K562 (cell line): ENCODE data around the gene SNAPC3. TPM values are rescaled to one million over a fixed set of nuclear protein-coding genes. Genes with fewer than 3 reads are reported as not detected.

Experiments used
- ATAC-seq: fragments of 200-7000 bp; cut with Tn5 transposase; 3 replicates; pipeline ENCODE4 v1.9.1; 2020; ENCODE audit warnings: moderate library complexity
- Bru-seq: library from RNA; stranded (reverse); fragments of 400-500 nt; gene quantifications from one replicate; lab custom pipeline; 2021; lab: Mats Ljungman, UMichigan
- BruChase-seq, 2 experiments: library from RNA; stranded (reverse); fragments of 400-500 nt; gene quantifications; one replicate each; lab custom pipeline; 2021; lab: Mats Ljungman, UMichigan
- BruUV-seq: library from RNA; stranded (reverse); fragments of 400-500 nt; replicated peaks from 2 replicates; lab custom pipeline; 2021; lab: Mats Ljungman, UMichigan
- CTCF ChIA-PET: fragments of 300-600 bp; formaldehyde crosslinking; extraction: SDS; loops from one replicate; lab custom pipeline; 2021; ENCODE audit warnings: low intra/inter-chr PET ratio; lab: Yijun Ruan, JAX
- POLR2A ChIA-PET: fragments of 300-600, 350-650 bp; sonication (Branson Sonifier 250); formaldehyde crosslinking; extraction: SDS; loops from one replicate; lab custom pipeline; 2021; ENCODE audit warnings: antibody characterized with exemption, inconsistent platforms; lab: Yijun Ruan, JAX
- DNase-seq, 4 experiments: peaks; one replicate each; pipeline versions ENCODE4 v3.0.0 to v3.0.0-alpha.2; 2011 to 2018; ENCODE audit warnings: low spot score in 3 of 4, mixed read lengths in 3 of 4; ENCODE audit errors: extremely low read depth in 1 of 4
- FAIRE-seq: peaks from 2 replicates; lab custom pipeline; 2011; peaks lifted over from hg19 to GRCh38; lab: Jason Lieb, UNC
- H2AFZ ChIP-seq: 2 replicates; pipeline ENCODE4 v1.6.0; 2011; ENCODE audit warnings: low read depth, low read length, control low read depth, inconsistent platforms
- H3K27ac ChIP-seq: fragments of 200-600 bp; 3 replicates; pipeline ENCODE4 v1.8.0; 2011; ENCODE audit warnings: low read depth, mild to moderate bottlenecking, control low read depth, inconsistent platforms, low read length, moderate library complexity, mixed read lengths; ENCODE audit errors: extremely low read depth
- H3K27me3 ChIP-seq, 2 experiments: fragments of 300-600 bp in 1 of 2; 2 replicates in 1 of 2; 3 replicates in 1 of 2; pipeline versions ENCODE4 v1.6.0 to v1.8.0; 2011; ENCODE audit warnings: inconsistent platforms in 2 of 2, low read length in 2 of 2, mild to moderate bottlenecking in 1 of 2, mixed read lengths in 1 of 2, moderate library complexity in 1 of 2; ENCODE audit not compliant: control insufficient read depth in 2 of 2, insufficient read depth in 2 of 2
- H3K36me3 ChIP-seq: fragments of 300-600 bp; 3 replicates; pipeline ENCODE4 v1.8.0; 2011; ENCODE audit warnings: mild to moderate bottlenecking, low read length, inconsistent platforms; ENCODE audit not compliant: control insufficient read depth, insufficient read depth
- H3K4me1 ChIP-seq, 2 experiments: fragments of 200-600 bp in 1 of 2; replicated peaks in 1 of 2; 2 replicates in 1 of 2; 3 replicates in 1 of 2; pipeline versions ENCODE4 v1.5.1 to v1.8.0; 2011; ENCODE audit warnings: inconsistent platforms in 2 of 2, low read length in 2 of 2, mild to moderate bottlenecking in 1 of 2, mixed read lengths in 1 of 2, moderate library complexity in 1 of 2; ENCODE audit not compliant: control insufficient read depth in 2 of 2, insufficient read depth in 2 of 2
- H3K4me2 ChIP-seq: 2 replicates; pipeline ENCODE4 v1.6.1; 2011; ENCODE audit warnings: low read length, control low read depth, inconsistent platforms, mixed read lengths; ENCODE audit not compliant: insufficient read depth
- H3K4me3 ChIP-seq: fragments of 200-600 bp; sonication (generic), shearing (Covaris generic); 2 replicates; pipeline ENCODE4 v1.5.1; 2016; ENCODE audit warnings: control low read depth, inconsistent platforms
- H3K79me2 ChIP-seq: fragments of 200-600 bp; 3 replicates; pipeline ENCODE4 v1.8.0; 2011; ENCODE audit warnings: low read length, inconsistent platforms; ENCODE audit not compliant: control insufficient read depth, insufficient read depth
- H3K9ac ChIP-seq, 2 experiments: 2 replicates each; pipeline versions ENCODE4 v1.6.0 to v1.6.1; 2011; ENCODE audit warnings: low read depth in 2 of 2, low read length in 2 of 2, control low read depth in 1 of 2, inconsistent platforms in 1 of 2, mild to moderate bottlenecking in 1 of 2, mixed read lengths in 1 of 2; ENCODE audit not compliant: insufficient read depth in 1 of 2
- H3K9me1 ChIP-seq: one replicate; pipeline ENCODE4 v1.6.0; 2011; ENCODE audit warnings: inconsistent platforms, mild to moderate bottlenecking, low read length, moderate library complexity; ENCODE audit not compliant: control insufficient read depth, insufficient read depth
- H3K9me3 ChIP-seq: replicated peaks from 2 replicates; pipeline ENCODE4 v1.5.1; 2011; ENCODE audit warnings: low read depth, low read length, inconsistent platforms; ENCODE audit not compliant: control insufficient read depth, insufficient read depth
- H4K20me1 ChIP-seq: replicated peaks from 2 replicates; pipeline ENCODE4 v1.6.1; 2011; ENCODE audit warnings: low read length, inconsistent platforms, mixed read lengths; ENCODE audit not compliant: control insufficient read depth, insufficient read depth
- ATF1 ChIP-seq, 2 experiments: fragments of 450-650 bp in 1 of 2; IDR thresholded peaks; 2 replicates each; pipeline ENCODE4 v1.6.1; 2016; ENCODE audit warnings: missing compliant biosample characterization in 1 of 2, missing genetic modification characterization in 1 of 2
- CXXC5 ChIP-seq: fragments of 250-450 bp; sonication (Bioruptor Pico); IDR thresholded peaks from 2 replicates; pipeline ENCODE4 v1.8.0; 2022; ENCODE audit warnings: inconsistent platforms, mild to moderate bottlenecking, moderate library complexity
- HCFC1 ChIP-seq: IDR thresholded peaks from 2 replicates; pipeline ENCODE4 v1.6.1; 2012; ENCODE audit warnings: low read depth, low read length, improper control_type of control experiment
- JUND ChIP-seq, 2 experiments: IDR thresholded peaks; 2 replicates in 1 of 2; 3 replicates in 1 of 2; pipeline ENCODE4 v1.6.1; 2011; ENCODE audit warnings: borderline replicate concordance in 2 of 2, low read depth in 2 of 2, low read length in 2 of 2, improper control_type of control experiment in 1 of 2, missing biosample characterization in 1 of 2, missing genetic modification characterization in 1 of 2, missing genetic modification reagents in 1 of 2
- KLF1 ChIP-seq: fragments of 450-650 bp; IDR thresholded peaks from 2 replicates; pipeline ENCODE4 v1.6.1; 2016; ENCODE audit warnings: missing genetic modification characterization, missing compliant biosample characterization
- POLR2A ChIP-seq: fragments of 450-650 bp; conservative IDR thresholded peaks from 2 replicates; pipeline ENCODE4 v1.6.1; 2016
- SNIP1 ChIP-seq: fragments of 450-650 bp; IDR thresholded peaks from 2 replicates; pipeline ENCODE4 v1.7.1; 2017; ENCODE audit warnings: low read depth, mild to moderate bottlenecking
- WGBS: fragments of 100-300 bp; shearing (Covaris generic); methylation state at CpG from one replicate; pipeline ENCODE4 v1.1.6; 2016; ENCODE audit warnings: low coverage, mixed read lengths; ENCODE audit not compliant: insufficient coverage; ENCODE audit errors: missing lambda C conversion rate; 5-methylcytosine and 5-hydroxymethylcytosine counted together
- in situ Hi-C: fragments of 300-500 bp; cut with MboI; formaldehyde crosslinking; loops from 4 replicates; pipeline ENCODE4 v1.15.0; 2018; ENCODE audit warnings: inconsistent platforms, mixed read lengths
- intact Hi-C: fragments of 100-400 bp; cut with micrococcal nuclease; formaldehyde crosslinking; loops from 2 replicates; pipeline ENCODE4 v1.14.2; 2022
- long read RNA-seq, 3 experiments: library from polyadenylated mRNA in 2 of 3; library from RNA in 1 of 3; unstranded in 2 of 3; stranded (forward) in 1 of 3; transcript quantifications; one replicate each; pipeline ENCODE4 v2.0.0, GENCODE V29; 2019 to 2022
- polyA minus RNA-seq, 3 experiments: library from RNA; depleted of rRNA, polyadenylated mRNA; stranded (reverse); fragments of >200 nt; gene quantifications; 2 replicates each; pipeline ENCODE4 v1.2.3, GENCODE V29; 2011
- polyA plus RNA-seq, 8 experiments: library from polyadenylated mRNA; depleted of rRNA in 4 of 8; stranded (reverse) in 5 of 8; unstranded in 3 of 8; fragments of >200 nt; fragmentation: Nextera tagmentation in 2 of 8; fragmentation: Illumina TruSeq in 1 of 8; extraction: Ambion mirVana in 2 of 8; extraction: Trizol in 1 of 8; gene quantifications; 2 replicates each; pipeline versions ENCODE4 v1.2.1 to v1.2.3, GENCODE V29; 2011 to 2014; ENCODE audit warnings: inconsistent platforms in 1 of 8, missing spikeins in 1 of 8
- total RNA-seq, 7 experiments: library from RNA; depleted of rRNA in 6 of 7; stranded (reverse); fragments of >200 nt in 6 of 7; fragmentation: Illumina TruSeq in 2 of 7; extraction: Trizol in 2 of 7; gene quantifications; 2 replicates each; pipeline versions ENCODE4 v1.2.1 to v1.2.3, GENCODE V29; 2011 to 2021; ENCODE audit warnings: low replicate concordance in 1 of 7
- TF ChIP-seq, protein P1 (sequence below), 2 experiments: fragments of 450-650 bp; IDR thresholded peaks; 2 replicates each; pipeline ENCODE4 v1.6.1; 2016
- TF ChIP-seq, protein P2 (sequence below): sonication (generic); formaldehyde crosslinking; IDR thresholded peaks from 2 replicates; pipeline ENCODE4 v1.9.0; 2022; ENCODE audit warnings: mild to moderate bottlenecking, missing genetic modification reagents
- TF ChIP-seq, protein P3 (sequence below): fragments of 450-650 bp; IDR thresholded peaks from one replicate; pipeline ENCODE4 v1.6.1; 2018; ENCODE audit warnings: mild to moderate bottlenecking, moderate library complexity; ENCODE audit not compliant: partially characterized antibody

The SNAPC3 gene
- 30.6 and 85.4 TPM in 2 replicates for total RNA-seq (2011; cell fraction: chromatin; rRNA removed; ENCODE audit: low replicate concordance)
- 16.7 and 19.3 TPM in 2 replicates for total RNA-seq (2011; cell fraction: nucleolus; rRNA removed)
- 31.8 and 43.8 TPM in 2 replicates for total RNA-seq (2011; cell fraction: nucleoplasm; rRNA removed)
- total RNA-seq (2014; rRNA removed) (20.4 and 21.9 TPM in 2 replicates), total RNA-seq (2014; rRNA removed; fragmentation: Illumina TruSeq; extraction: Trizol) (19.3 and 20.5 TPM in 2 replicates), total RNA-seq (2015; rRNA removed; fragmentation: Illumina TruSeq; extraction: Trizol) (19.8 and 19.9 TPM in 2 replicates), total RNA-seq (2021) (13.4 and 16.0 TPM in 2 replicates), polyA plus RNA-seq (2011; rRNA removed) (34.2 and 38.9 TPM in 2 replicates), polyA plus RNA-seq (2014; fragmentation: Illumina TruSeq; extraction: Trizol) (16.9 and 23.9 TPM in 2 replicates), polyA plus RNA-seq (2014; fragmentation: Nextera tagmentation; extraction: Ambion mirVana) (1 to 10 TPM; 2.3 to 3.4 TPM), polyA plus RNA-seq (2014; rRNA removed) (17.6 and 21.4 TPM in 2 replicates), polyA minus RNA-seq (2011; rRNA and poly(A)+ RNA removed) (36.4 and 41.7 TPM in 2 replicates), Bru-seq, nascent RNA (percentile 79 among the genes with signal in this experiment), BruChase-seq, experiment 1, labeled RNA remaining after a 2-hour chase (percentile 82 among the genes with signal in this experiment), BruChase-seq, experiment 2, labeled RNA remaining after a 6-hour chase (percentile 79 among the genes with signal in this experiment)
- polyA plus RNA-seq (2011; cell fraction: cytosol; rRNA removed) = 8.8 and 18.8 TPM in 2 replicates
- polyA plus RNA-seq (2011; cell fraction: nucleus; rRNA removed) = 23.9 and 32.3 TPM in 2 replicates
- polyA plus RNA-seq (2012) = 13.3 and 16.8 TPM in 2 replicates
- polyA minus RNA-seq (2011; cell fraction: cytosol; rRNA and poly(A)+ RNA removed) = 14.5 and 15.0 TPM in 2 replicates
- 18.2 and 34.2 TPM in 2 replicates for polyA minus RNA-seq (2011; cell fraction: nucleus; rRNA and poly(A)+ RNA removed)
- long read RNA-seq, experiment 1, full-length matches to known transcripts = 42 of 58 reads
- long read RNA-seq, experiment 1, partial matches to known transcripts = 6 of 58 reads
- long read RNA-seq, experiment 1, other reads (novel, unspliced or antisense) = 10 of 58 reads
- long read RNA-seq, experiment 2, full-length matches to known transcripts = 3 of 14 reads
- long read RNA-seq, experiment 2, partial matches to known transcripts = 7 of 14 reads
- long read RNA-seq, experiment 2, other reads (novel, unspliced or antisense) = 4 of 14 reads
- long read RNA-seq, experiment 3, full-length matches to known transcripts = 11 of 14 reads
- long read RNA-seq, experiment 3, partial matches to known transcripts = 2 of 14 reads
- long read RNA-seq, experiment 3, other reads (novel, unspliced or antisense) = 1 of 14 reads

DNA sequence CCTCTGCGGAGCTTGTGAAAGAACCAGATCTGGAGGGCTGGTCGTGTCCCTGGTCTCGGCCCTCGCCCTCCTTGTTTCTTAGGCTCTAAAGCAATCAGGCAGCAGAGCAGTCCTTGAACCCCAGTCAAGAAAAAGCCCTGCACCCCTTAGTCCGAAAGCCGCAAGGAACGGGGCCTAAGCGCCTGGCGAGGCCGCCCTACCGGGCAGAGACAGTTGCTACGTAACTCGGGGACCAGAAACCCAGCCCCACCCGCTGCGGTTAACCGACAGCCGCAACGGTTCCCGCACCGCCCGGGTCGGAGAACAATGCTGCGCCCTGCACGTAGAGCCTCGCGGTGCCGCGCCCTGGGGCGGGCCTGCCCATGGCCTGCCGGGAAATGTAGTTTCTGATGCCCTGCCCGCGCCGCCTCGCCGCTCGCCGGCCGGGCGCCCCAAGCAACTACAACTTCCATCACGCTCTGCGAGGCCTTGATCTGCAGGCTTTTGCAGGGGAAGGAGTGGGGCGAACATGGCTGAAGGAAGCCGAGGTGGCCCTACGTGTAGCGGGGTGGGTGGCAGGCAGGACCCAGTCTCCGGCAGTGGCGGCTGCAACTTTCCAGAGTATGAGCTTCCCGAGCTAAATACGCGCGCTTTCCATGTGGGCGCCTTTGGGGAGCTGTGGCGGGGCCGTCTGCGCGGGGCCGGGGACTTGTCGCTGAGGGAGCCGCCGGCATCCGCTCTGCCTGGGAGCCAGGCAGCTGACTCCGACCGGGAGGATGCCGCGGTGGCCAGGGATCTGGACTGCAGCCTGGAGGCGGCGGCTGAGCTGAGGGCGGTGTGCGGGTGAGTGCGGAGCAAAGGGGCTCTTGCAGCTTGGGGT, at the start of gene SNAPC3:
SNAPC3 (plus strand) TSS at position 505 of the 859 bp plus-strand sequence; CDS start at position 509, 4 bp downstream.
- H4K20me1 ChIP-seq = no peaks in the 10 kb centered on the region
- DNase-seq = peak; percentile 76 to 93 (median 82)
- H3K27me3 ChIP-seq = no peaks in the 10 kb centered on the region
- intact Hi-C loops (loop anchor here (5.0 kb wide), 1 partner anchor 110 kb away; no protein-coding TSS in a partner anchor), in situ Hi-C loops (no loop called here)
- H3K9ac ChIP-seq = peak within 1 kb of the TSS; percentile 79 to 94
- POLR2A ChIA-PET = interaction anchor here (0.9 kb wide), 1 partner anchor 184 kb away, joined by 3 read pairs; no protein-coding TSS in a partner anchor
- ATAC-seq = peak; percentile 98
- peak; percentile 90 for FAIRE-seq
- CTCF ChIA-PET = no interaction called here
- H3K4me2 ChIP-seq = peak within 1 kb of the TSS; percentile 84
- peaks cover 30% of the 10 kb centered on the region for H3K36me3 ChIP-seq
- H3K27ac ChIP-seq = peak within 1 kb of the TSS; percentile 75
- peak within 1 kb of the TSS; percentile 94 for H2AFZ ChIP-seq
- H3K9me1 ChIP-seq = peaks cover 2% of the 10 kb centered on the region
- WGBS = 1% methylated on average over 48 of the region's 70 CpGs
- H3K4me1 ChIP-seq = peaks cover 8 to 18% of the 10 kb centered on the region in 2 experiments; a peak in 4 of 5 replicates
- peaks cover 49% of the 10 kb centered on the region for H3K79me2 ChIP-seq
- peak within 1 kb of the TSS; percentile 96 for H3K4me3 ChIP-seq
- no TSS peak for BruUV-seq
- no peaks in the 10 kb centered on the region for H3K9me3 ChIP-seq
- peak; percentile 96 for TF ChIP-seq CXXC5 (CRISPR knock-in tag)
- TF ChIP-seq SNIP1 = no peak
- peak; percentile 32; the same call in 1 of the 2 replicates for TF ChIP-seq JUND (IDR thresholded peaks at IDR 0.05; ENCODE audit: borderline replicate concordance, low read depth, low read length)
- no peak; the same call in 2 of the 3 replicates for TF ChIP-seq JUND (tag; IDR thresholded peaks at IDR 0.05; ENCODE audit: borderline replicate concordance, low read depth, low read length)
- TF ChIP-seq ATF1 (CRISPR knock-in tag; IDR thresholded peaks at IDR 0.05) = no peak
- peak; percentile 89 for TF ChIP-seq ATF1 (tag; IDR thresholded peaks at IDR 0.05)
- TF ChIP-seq POLR2A = peak; percentile 77
- TF ChIP-seq, protein P1, sequence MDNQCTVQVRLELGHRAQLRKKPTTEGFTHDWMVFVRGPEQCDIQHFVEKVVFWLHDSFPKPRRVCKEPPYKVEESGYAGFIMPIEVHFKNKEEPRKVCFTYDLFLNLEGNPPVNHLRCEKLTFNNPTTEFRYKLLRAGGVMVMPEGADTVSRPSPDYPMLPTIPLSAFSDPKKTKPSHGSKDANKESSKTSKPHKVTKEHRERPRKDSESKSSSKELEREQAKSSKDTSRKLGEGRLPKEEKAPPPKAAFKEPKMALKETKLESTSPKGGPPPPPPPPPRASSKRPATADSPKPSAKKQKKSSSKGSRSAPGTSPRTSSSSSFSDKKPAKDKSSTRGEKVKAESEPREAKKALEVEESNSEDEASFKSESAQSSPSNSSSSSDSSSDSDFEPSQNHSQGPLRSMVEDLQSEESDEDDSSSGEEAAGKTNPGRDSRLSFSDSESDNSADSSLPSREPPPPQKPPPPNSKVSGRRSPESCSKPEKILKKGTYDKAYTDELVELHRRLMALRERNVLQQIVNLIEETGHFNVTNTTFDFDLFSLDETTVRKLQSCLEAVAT (IDR thresholded peaks at IDR 0.05) = peak in 1 of 2 experiments; percentile 91; a peak in 2 of 4 replicates
- peak; percentile 87 for TF ChIP-seq KLF1 (tag)
- TF ChIP-seq, protein P2, sequence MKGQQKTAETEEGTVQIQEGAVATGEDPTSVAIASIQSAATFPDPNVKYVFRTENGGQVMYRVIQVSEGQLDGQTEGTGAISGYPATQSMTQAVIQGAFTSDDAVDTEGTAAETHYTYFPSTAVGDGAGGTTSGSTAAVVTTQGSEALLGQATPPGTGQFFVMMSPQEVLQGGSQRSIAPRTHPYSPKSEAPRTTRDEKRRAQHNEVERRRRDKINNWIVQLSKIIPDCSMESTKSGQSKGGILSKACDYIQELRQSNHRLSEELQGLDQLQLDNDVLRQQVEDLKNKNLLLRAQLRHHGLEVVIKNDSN (CRISPR knock-in tag) = no peak
- TF ChIP-seq HCFC1 = peak; percentile 97
- TF ChIP-seq, protein P3, sequence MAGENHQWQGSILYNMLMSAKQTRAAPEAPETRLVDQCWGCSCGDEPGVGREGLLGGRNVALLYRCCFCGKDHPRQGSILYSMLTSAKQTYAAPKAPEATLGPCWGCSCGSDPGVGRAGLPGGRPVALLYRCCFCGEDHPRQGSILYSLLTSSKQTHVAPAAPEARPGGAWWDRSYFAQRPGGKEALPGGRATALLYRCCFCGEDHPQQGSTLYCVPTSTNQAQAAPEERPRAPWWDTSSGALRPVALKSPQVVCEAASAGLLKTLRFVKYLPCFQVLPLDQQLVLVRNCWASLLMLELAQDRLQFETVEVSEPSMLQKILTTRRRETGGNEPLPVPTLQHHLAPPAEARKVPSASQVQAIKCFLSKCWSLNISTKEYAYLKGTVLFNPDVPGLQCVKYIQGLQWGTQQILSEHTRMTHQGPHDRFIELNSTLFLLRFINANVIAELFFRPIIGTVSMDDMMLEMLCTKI = no peak
